ENCODE measurements around the gene BRAP. TPM values are rescaled to one million over a fixed set of nuclear protein-coding genes. Genes with fewer than 3 reads are reported as not detected.

BRAP gene
- total RNA-seq, 1 experiment from 2014 or later, result 25.0 TPM

- no peak for DNase-seq
- H3K14ac ChIP-seq (ENCODE audit: insufficient read depth, low read length), result no peak overlapping the region
- H3K18ac ChIP-seq (ENCODE audit: insufficient read length, low read depth, low read length), result no peak overlapping the region
- H2BK12ac ChIP-seq (ENCODE audit: insufficient read length, low read depth, low read length), result no peak overlapping the region
- no peaks in the 10 kb centered on the region for H3K9me3 Mint-ChIP-seq
- no peaks in the 10 kb centered on the region for H3K27me3 ChIP-seq (ENCODE audit: insufficient read depth, low read length)
- TF ChIP-seq, protein P1, sequence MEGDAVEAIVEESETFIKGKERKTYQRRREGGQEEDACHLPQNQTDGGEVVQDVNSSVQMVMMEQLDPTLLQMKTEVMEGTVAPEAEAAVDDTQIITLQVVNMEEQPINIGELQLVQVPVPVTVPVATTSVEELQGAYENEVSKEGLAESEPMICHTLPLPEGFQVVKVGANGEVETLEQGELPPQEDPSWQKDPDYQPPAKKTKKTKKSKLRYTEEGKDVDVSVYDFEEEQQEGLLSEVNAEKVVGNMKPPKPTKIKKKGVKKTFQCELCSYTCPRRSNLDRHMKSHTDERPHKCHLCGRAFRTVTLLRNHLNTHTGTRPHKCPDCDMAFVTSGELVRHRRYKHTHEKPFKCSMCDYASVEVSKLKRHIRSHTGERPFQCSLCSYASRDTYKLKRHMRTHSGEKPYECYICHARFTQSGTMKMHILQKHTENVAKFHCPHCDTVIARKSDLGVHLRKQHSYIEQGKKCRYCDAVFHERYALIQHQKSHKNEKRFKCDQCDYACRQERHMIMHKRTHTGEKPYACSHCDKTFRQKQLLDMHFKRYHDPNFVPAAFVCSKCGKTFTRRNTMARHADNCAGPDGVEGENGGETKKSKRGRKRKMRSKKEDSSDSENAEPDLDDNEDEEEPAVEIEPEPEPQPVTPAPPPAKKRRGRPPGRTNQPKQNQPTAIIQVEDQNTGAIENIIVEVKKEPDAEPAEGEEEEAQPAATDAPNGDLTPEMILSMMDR (conservative IDR thresholded peaks at IDR 0.05), result no peak
- no peak overlapping the region for H2BK15ac ChIP-seq (ENCODE audit: low read depth, low read length)
- H2BK120ac ChIP-seq (ENCODE audit: low read depth, low read length, poor library complexity, severe bottlenecking), result no peak overlapping the region
- H3K23ac ChIP-seq (ENCODE audit: insufficient read length, low read depth, low read length), result no peak overlapping the region
- no peaks in the 10 kb centered on the region for H3K9me3 ChIP-seq (ENCODE audit: control insufficient read depth, low read depth, low read length)
- no peaks in the 10 kb centered on the region for H3K23me2 ChIP-seq (ENCODE audit: insufficient read length, low read depth, low read length, poor library complexity, severe bottlenecking)
- no peaks in the 10 kb centered on the region for H3K36me3 Mint-ChIP-seq (ENCODE audit: insufficient read depth in 1 of 3, low read depth in 3 of 3)
- no peaks in the 10 kb centered on the region for H3K79me2 ChIP-seq (ENCODE audit: insufficient read depth, low read length)
- no peak overlapping the region for H3K4me3 Mint-ChIP-seq
- H4K8ac ChIP-seq (replicated peaks; ENCODE audit: insufficient read length, low read depth, low read length), result no peak overlapping the region
- H4K91ac ChIP-seq (ENCODE audit: insufficient read length, low read depth, low read length), result no peak overlapping the region
- H2BK5ac ChIP-seq (ENCODE audit: insufficient read length, low read length), result no peak overlapping the region
- H3T11ph ChIP-seq (ENCODE audit: low read length), result no peak overlapping the region
- H3K27ac ChIP-seq (ENCODE audit: insufficient read length, low read depth, low read length), result no peak overlapping the region
- H3K27me3 Mint-ChIP-seq (ENCODE audit: low read depth), result no peaks in the 10 kb centered on the region
- no peak overlapping the region for H3K4me2 ChIP-seq (ENCODE audit: insufficient read depth, insufficient read length, low read length)
- H2AK5ac ChIP-seq (ENCODE audit: insufficient read length, low read length), result no peak overlapping the region
- no CpG with 5 or more reads among the region's 7 CpGs for WGBS (ENCODE audit: extremely low coverage, insufficient read length, low lambda C conversion rate)
- no peaks in the 10 kb centered on the region for H4K20me1 ChIP-seq (ENCODE audit: control insufficient read depth, insufficient read depth, insufficient read length)
- H3K4me1 ChIP-seq (ENCODE audit: insufficient read depth, low read length), result no peaks in the 10 kb centered on the region; the same call in 1 of the 2 replicates
- no peaks in the 10 kb centered on the region for H3K79me1 ChIP-seq (ENCODE audit: insufficient read depth, low read depth, low read length, poor library complexity, severe bottlenecking)
- no peak overlapping the region for H3K4ac ChIP-seq (ENCODE audit: low read depth, low read length)
- H2BK20ac ChIP-seq (ENCODE audit: low read depth, low read length, poor library complexity, severe bottlenecking), result no peak overlapping the region
- H2AFZ ChIP-seq (ENCODE audit: low read length), result no peak overlapping the region
- no peak overlapping the region for H3K56ac ChIP-seq (ENCODE audit: insufficient read length, low read depth, low read length)
- no peak overlapping the region for H3K9ac ChIP-seq (ENCODE audit: extremely low read depth, insufficient read length, low read length)
- peaks cover 0 to 5% of the 10 kb centered on the region in 2 experiments; a peak in 3 of 4 replicates for H3K4me1 Mint-ChIP-seq
- no peak overlapping the region for H3K27ac Mint-ChIP-seq
- no peak overlapping the region for H4K5ac ChIP-seq (ENCODE audit: insufficient read length, low read depth, low read length)
These were observed 57.1 kb downstream of the BRAP start for GRCh38 chr12:111628505-111629260.
